Neural cell (in vitro differentiated cells): ENCODE measurements around the gene ANKRD1. TPM values are rescaled to one million over a fixed set of nuclear protein-coding genes. Genes with fewer than 3 reads are reported as not detected.

ENCODE experiments used
- H2AFZ ChIP-seq: fragments of 200-600, 300-800 bp; sonication (generic), shearing (Covaris generic); 2 replicates; pipeline ENCODE4 v1.6.0; 2014; ENCODE audit warnings: low read depth, mild to moderate bottlenecking, antibody characterized with exemption, low read length, moderate library complexity
- H3F3A ChIP-seq: fragments of 200-600 bp; shearing (Covaris generic); 2 replicates; pipeline ENCODE4 v1.6.1; 2016; ENCODE audit warnings: mild to moderate bottlenecking, moderate library complexity, mixed read lengths, antibody characterized with exemption, low read length; ENCODE audit not compliant: insufficient read depth, poor library complexity, severe bottlenecking
- H3K27ac ChIP-seq: fragments of 200-600, 300-800 bp; sonication (generic), shearing (Covaris generic); 2 replicates; pipeline ENCODE4 v1.5.1; 2014; ENCODE audit warnings: mild to moderate bottlenecking, low read length, moderate library complexity
- H3K27me3 ChIP-seq: fragments of 300-800, 200-600 bp; sonication (generic), shearing (Covaris generic); 2 replicates; pipeline ENCODE4 v1.6.0; 2014; ENCODE audit warnings: mild to moderate bottlenecking, low read depth, low read length, moderate library complexity; ENCODE audit not compliant: insufficient read depth
- H3K36me3 ChIP-seq: fragments of 300-800, 200-600 bp; sonication (generic), shearing (Covaris generic); 2 replicates; pipeline ENCODE4 v1.5.1; 2014; ENCODE audit warnings: mild to moderate bottlenecking, antibody characterized with exemption, low read length, moderate library complexity; ENCODE audit not compliant: insufficient read depth
- H3K4me2 ChIP-seq: fragments of 300-800, 200-600 bp; sonication (generic), shearing (Covaris generic); 2 replicates; pipeline ENCODE4 v1.6.0; 2014; ENCODE audit warnings: mild to moderate bottlenecking, low read length
- H3K4me3 ChIP-seq: fragments of 300-800, 200-600 bp; sonication (generic), shearing (Covaris generic); 2 replicates; pipeline ENCODE4 v1.5.1; 2014; ENCODE audit warnings: mild to moderate bottlenecking, low read length, moderate library complexity
- H3K79me2 ChIP-seq: fragments of 200-600 bp; shearing (Covaris generic); replicated peaks from 2 replicates; pipeline ENCODE4 v1.6.0; 2014; ENCODE audit warnings: mild to moderate bottlenecking, low read length, moderate library complexity; ENCODE audit not compliant: insufficient read depth
- H3K9ac ChIP-seq: fragments of 300-800, 200-600 bp; sonication (generic), shearing (Covaris generic); 2 replicates; pipeline ENCODE4 v1.6.1; 2016; ENCODE audit warnings: mild to moderate bottlenecking, low read length, mixed read lengths
- H3K9me2 ChIP-seq: fragments of 200-600 bp; shearing (Covaris generic); 2 replicates; pipeline ENCODE4 v1.6.1; 2016; ENCODE audit warnings: mild to moderate bottlenecking, low read length, mixed read lengths; ENCODE audit not compliant: insufficient read depth
- H3K9me3 ChIP-seq: fragments of 200-600, 300-800 bp; sonication (generic), shearing (Covaris generic); 2 replicates; pipeline ENCODE4 v1.6.1; 2016; ENCODE audit warnings: mild to moderate bottlenecking, mixed run types, low read length, moderate library complexity, mixed read lengths
- H4K20me1 ChIP-seq: fragments of 200-600 bp; shearing (Covaris generic); 2 replicates; pipeline ENCODE4 v1.6.1; 2016; ENCODE audit warnings: mild to moderate bottlenecking, mixed run types; ENCODE audit not compliant: insufficient read depth
- EP300 ChIP-seq: fragments of 450-650 bp; conservative IDR thresholded peaks from 2 replicates; pipeline ENCODE4 v1.6.1; 2014; ENCODE audit warnings: antibody characterized with exemption, mild to moderate bottlenecking, moderate library complexity; ENCODE audit not compliant: poor library complexity, severe bottlenecking
- EZH2 ChIP-seq: fragments of 200-600, 300-800 bp; shearing (Covaris generic), sonication (generic); IDR thresholded peaks from 2 replicates; pipeline ENCODE4 v1.6.1; 2014; ENCODE audit warnings: antibody characterized with exemption, low read length, borderline replicate concordance, mild to moderate bottlenecking; ENCODE audit not compliant: insufficient read depth, poor library complexity, severe bottlenecking
- MXI1 ChIP-seq: fragments of 450-650 bp; conservative IDR thresholded peaks from 2 replicates; pipeline ENCODE4 v1.6.1; 2014; ENCODE audit warnings: antibody characterized with exemption, mild to moderate bottlenecking; ENCODE audit not compliant: poor library complexity, severe bottlenecking
- POLR2AphosphoS5 ChIP-seq: IDR thresholded peaks from 2 replicates; pipeline ENCODE4 v1.6.1; 2012
- RAD21 ChIP-seq: fragments of 450-650 bp; conservative IDR thresholded peaks from 2 replicates; pipeline ENCODE4 v1.6.1; 2014; ENCODE audit warnings: antibody characterized with exemption, mild to moderate bottlenecking, moderate library complexity
- REST ChIP-seq: IDR thresholded peaks from 2 replicates; pipeline ENCODE4 v1.6.1; 2012; ENCODE audit warnings: borderline replicate concordance
- SMC3 ChIP-seq: fragments of 450-650 bp; conservative IDR thresholded peaks from 2 replicates; pipeline ENCODE4 v1.6.1; 2014; ENCODE audit warnings: antibody characterized with exemption, mild to moderate bottlenecking, moderate library complexity; ENCODE audit not compliant: poor library complexity
- TAF1 ChIP-seq: IDR thresholded peaks from 2 replicates; pipeline ENCODE4 v1.6.1; 2012; ENCODE audit warnings: low read depth
- polyA plus RNA-seq: library from polyadenylated mRNA; depleted of rRNA; stranded (reverse); fragments of >200 nt; gene quantifications from 2 replicates; pipeline ENCODE4 v1.2.3, GENCODE V29; 2014
- TF ChIP-seq, protein P1 (sequence below): fragments of 450-650 bp; IDR thresholded peaks from 2 replicates; pipeline ENCODE4 v1.5.1; 2014; ENCODE audit warnings: antibody characterized with exemption, mild to moderate bottlenecking, moderate library complexity; ENCODE audit not compliant: poor library complexity, severe bottlenecking

The ANKRD1 gene
- polyA plus RNA-seq, 1 donor from 2014 or later = not detected

GRCh38 chr10:90912854-90913479 is 7.9 kb downstream of the ANKRD1 start:
- H3K27ac ChIP-seq = no peak overlapping the region
- no peaks in the 10 kb centered on the region for H3K9me2 ChIP-seq
- no peak overlapping the region for H3K9ac ChIP-seq
- no peaks in the 10 kb centered on the region for H3K79me2 ChIP-seq
- no peak overlapping the region for H3K4me2 ChIP-seq
- H2AFZ ChIP-seq = no peak overlapping the region
- no peak overlapping the region for H3K4me3 ChIP-seq
- H3K27me3 ChIP-seq = no peaks in the 10 kb centered on the region
- H4K20me1 ChIP-seq = no peaks in the 10 kb centered on the region
- TF ChIP-seq TAF1 = no peak
- TF ChIP-seq SMC3 = no peak
- no peak for TF ChIP-seq MXI1
- TF ChIP-seq POLR2AphosphoS5 = no peak
- TF ChIP-seq, protein P1, sequence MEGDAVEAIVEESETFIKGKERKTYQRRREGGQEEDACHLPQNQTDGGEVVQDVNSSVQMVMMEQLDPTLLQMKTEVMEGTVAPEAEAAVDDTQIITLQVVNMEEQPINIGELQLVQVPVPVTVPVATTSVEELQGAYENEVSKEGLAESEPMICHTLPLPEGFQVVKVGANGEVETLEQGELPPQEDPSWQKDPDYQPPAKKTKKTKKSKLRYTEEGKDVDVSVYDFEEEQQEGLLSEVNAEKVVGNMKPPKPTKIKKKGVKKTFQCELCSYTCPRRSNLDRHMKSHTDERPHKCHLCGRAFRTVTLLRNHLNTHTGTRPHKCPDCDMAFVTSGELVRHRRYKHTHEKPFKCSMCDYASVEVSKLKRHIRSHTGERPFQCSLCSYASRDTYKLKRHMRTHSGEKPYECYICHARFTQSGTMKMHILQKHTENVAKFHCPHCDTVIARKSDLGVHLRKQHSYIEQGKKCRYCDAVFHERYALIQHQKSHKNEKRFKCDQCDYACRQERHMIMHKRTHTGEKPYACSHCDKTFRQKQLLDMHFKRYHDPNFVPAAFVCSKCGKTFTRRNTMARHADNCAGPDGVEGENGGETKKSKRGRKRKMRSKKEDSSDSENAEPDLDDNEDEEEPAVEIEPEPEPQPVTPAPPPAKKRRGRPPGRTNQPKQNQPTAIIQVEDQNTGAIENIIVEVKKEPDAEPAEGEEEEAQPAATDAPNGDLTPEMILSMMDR = no peak
- TF ChIP-seq EZH2 = no peak
- TF ChIP-seq REST = no peak
- TF ChIP-seq RAD21 = no peak
- no peak for TF ChIP-seq EP300
- H3K36me3 ChIP-seq = no peaks in the 10 kb centered on the region
- no peaks in the 10 kb centered on the region for H3F3A ChIP-seq
- no peaks in the 10 kb centered on the region for H3K9me3 ChIP-seq

DNA sequence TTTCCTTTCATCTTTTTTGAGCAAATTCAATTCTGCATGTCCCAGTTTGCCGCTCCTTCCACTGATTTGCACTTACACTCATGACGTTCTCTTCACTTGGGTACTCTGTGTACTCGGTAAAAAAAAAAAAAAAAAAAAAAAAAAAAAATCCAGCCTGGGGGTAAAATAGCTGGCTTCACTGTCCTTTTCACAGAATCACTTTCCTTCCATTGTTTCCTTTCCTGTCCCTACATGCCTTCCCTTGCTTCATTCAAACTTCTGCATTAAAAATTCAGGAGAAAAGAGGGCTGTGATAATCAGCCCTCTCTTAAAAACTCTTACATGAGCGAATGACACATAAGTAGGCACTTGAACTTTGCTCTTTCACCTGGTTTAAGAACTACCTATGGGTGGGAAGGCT is 8.7 kb downstream of the ANKRD1 start:
- Histone ChIP-seq H4K20me1 (no peaks in the 10 kb centered on the region), H2AFZ (no peak overlapping the region), H3K4me3 (no peak overlapping the region), H3K9ac (no peak overlapping the region), H3F3A (no peaks in the 10 kb centered on the region), H3K79me2 (no peaks in the 10 kb centered on the region), H3K4me2 (no peak overlapping the region), H3K9me3 (no peaks in the 10 kb centered on the region), H3K27ac (peak overlapping the region; percentile 49), H3K9me2 (no peaks in the 10 kb centered on the region), H3K27me3 (no peaks in the 10 kb centered on the region), H3K36me3 (no peaks in the 10 kb centered on the region)
- TF ChIP-seq POLR2AphosphoS5 (no peak), MXI1 (no peak), EZH2 (no peak), TAF1 (no peak), RAD21 (no peak), SMC3 (no peak), REST (no peak), EP300 (no peak)
- TF ChIP-seq, protein P1 = no peak
